Stimulated activated CD8-positive, alpha-beta memory T cell treated with anti-CD3 and anti-CD28 coated beads, Interleukin-2, amount 100 ng/mL, for 1 hour (primary cell): ENCODE results near the gene CRYGN.

Experiments
- DNase-seq, 2 donors: peaks; one replicate each; pipeline ENCODE4 v3.0.0-alpha.2; 2020; ENCODE audit warnings: low read depth in 2 of 2

The CRYGN gene

GRCh38 chr7:151439855-151440798, at the start of gene CRYGN:
Gene CRYGN, minus strand, starts transcription at chr7:151440141. Its CDS starts 224 bp downstream, at chr7:151439917.
- no peak for DNase-seq

- DNase-seq: no peak
Observed at GRCh38 chr7:151489498-151489897, 49.6 kb upstream of the CRYGN start.

- no peak for DNase-seq
Observed at GRCh38 chr7:151488096-151488495, 48.2 kb upstream of the CRYGN start.

- no peak for DNase-seq
Observed at GRCh38 chr7:151487228-151487627, 47.3 kb upstream of the CRYGN start.

GRCh38 chr7:151486074-151486473, 46.1 kb upstream of the CRYGN start:
- DNase-seq: no peak

GRCh38 chr7:151484971-151485707, 45.2 kb upstream of the CRYGN start:
- DNase-seq: no peak

GRCh38 chr7:151483711-151483983, 43.7 kb upstream of the CRYGN start:
- DNase-seq: no peak

GRCh38 chr7:151482883-151483710, 43.2 kb upstream of the CRYGN start:
- no peak for DNase-seq

- no peak for DNase-seq
Observed at GRCh38 chr7:151481650-151482505, 41.9 kb upstream of the CRYGN start.

- no peak for DNase-seq
Observed at GRCh38 chr7:151477867-151478266, 37.9 kb upstream of the CRYGN start.

GRCh38 chr7:151472644-151473380, 32.9 kb upstream of the CRYGN start:
- no peak for DNase-seq

- DNase-seq: no peak
Observed at GRCh38 chr7:151470711-151471110, 30.8 kb upstream of the CRYGN start.

GRCh38 chr7:151469281-151469680, 29.3 kb upstream of the CRYGN start:
- no peak for DNase-seq

- DNase-seq: no peak
Observed at GRCh38 chr7:151468217-151469018, 28.5 kb upstream of the CRYGN start.

- no peak for DNase-seq
Observed at GRCh38 chr7:151465169-151465568, 25.2 kb upstream of the CRYGN start.

GRCh38 chr7:151462306-151462779, 22.4 kb upstream of the CRYGN start:
- no peak for DNase-seq

GRCh38 chr7:151461942-151462230, 21.9 kb upstream of the CRYGN start:
- no peak for DNase-seq

- DNase-seq: no peak
Observed at GRCh38 chr7:151461096-151461941, 21.4 kb upstream of the CRYGN start.

- DNase-seq: no peak
Observed at GRCh38 chr7:151460474-151460855, 20.5 kb upstream of the CRYGN start.
